SK-N-SH (cell line): ENCODE results near the gene PRMT3. TPM values are rescaled to one million over a fixed set of nuclear protein-coding genes. Genes with fewer than 3 reads are reported as not detected.

Experiments used
- CTCF ChIA-PET: fragments of 300-600, 350-600 bp; formaldehyde crosslinking; extraction: SDS; loops from one replicate; lab custom pipeline; 2021; lab: Yijun Ruan, JAX
- POLR2A ChIA-PET: fragments of 350-600 bp; sonication (Branson Sonifier 250); formaldehyde crosslinking; extraction: SDS; loops from one replicate; lab custom pipeline; 2020; ENCODE audit warnings: antibody characterized with exemption, inconsistent platforms; lab: Yijun Ruan, JAX
- DNase-seq: peaks from one replicate; pipeline ENCODE4 v3.0.0; 2012
- H2AFZ ChIP-seq: fragments of 200-600 bp; sonication (generic); 2 replicates; pipeline ENCODE4 v1.8.1; 2016; ENCODE audit warnings: antibody characterized with exemption, mild to moderate bottlenecking, low read depth
- H3F3A ChIP-seq: fragments of 200-600 bp; sonication (generic); replicated peaks from 2 replicates; pipeline ENCODE3; 2016; ENCODE audit warnings: antibody characterized with exemption, mild to moderate bottlenecking; ENCODE audit not compliant: insufficient read depth
- H3K27ac ChIP-seq, 2 experiments: fragments of 200-500 bp in 1 of 2; fragments of 200-600 bp in 1 of 2; sonication (Bioruptor generic) in 1 of 2; sonication (generic), shearing (Covaris generic) in 1 of 2; 2 replicates each; pipeline versions ENCODE4 v1.5.1 to v1.6.1; 2014 to 2016; ENCODE audit warnings: low read depth in 2 of 2, inconsistent platforms in 1 of 2, low read length in 1 of 2, mild to moderate bottlenecking in 1 of 2, mixed read lengths in 1 of 2
- H3K27me3 ChIP-seq: fragments of 200-600 bp; sonication (generic), shearing (Covaris generic); 2 replicates; pipeline ENCODE4 v1.6.1; 2016; ENCODE audit warnings: mixed run types; ENCODE audit not compliant: insufficient read depth
- H3K36me3 ChIP-seq, 2 experiments: fragments of 200-500 bp in 1 of 2; fragments of 200-600 bp in 1 of 2; sonication (Bioruptor generic) in 1 of 2; sonication (generic) in 1 of 2; replicated peaks in 1 of 2; 2 replicates each; pipeline versions ENCODE3 to v1.5.1; 2014 to 2016; ENCODE audit warnings: low read length in 1 of 2, mild to moderate bottlenecking in 1 of 2; ENCODE audit not compliant: insufficient read depth in 2 of 2, control insufficient read depth in 1 of 2
- H3K4me1 ChIP-seq, 2 experiments: fragments of 200-500 bp in 1 of 2; fragments of 200-600 bp in 1 of 2; sonication (Bioruptor generic) in 1 of 2; sonication (generic), shearing (Covaris generic) in 1 of 2; 2 replicates each; pipeline versions ENCODE4 v1.5.1 to v1.6.1; 2014 to 2016; ENCODE audit warnings: low read depth in 1 of 2, low read length in 1 of 2, mixed run types in 1 of 2; ENCODE audit not compliant: insufficient read depth in 2 of 2, control insufficient read depth in 1 of 2
- H3K4me2 ChIP-seq: fragments of 200-600 bp; sonication (generic), shearing (Covaris generic); 2 replicates; pipeline ENCODE4 v1.6.1; 2017; ENCODE audit warnings: mixed run types
- H3K4me3 ChIP-seq, 2 experiments: fragments of 200-500 bp in 1 of 2; fragments of 200-600 bp in 1 of 2; sonication (Bioruptor generic) in 1 of 2; sonication (generic), shearing (Covaris generic) in 1 of 2; 2 replicates each; pipeline versions ENCODE4 v1.5.1 to v1.8.1; 2014 to 2016; ENCODE audit warnings: low read depth in 2 of 2, inconsistent platforms in 1 of 2, low read length in 1 of 2, mild to moderate bottlenecking in 1 of 2, mixed read lengths in 1 of 2, moderate library complexity in 1 of 2
- H3K79me2 ChIP-seq: fragments of 200-600 bp; sonication (generic); 2 replicates; pipeline ENCODE4 v1.8.1; 2017; ENCODE audit warnings: mild to moderate bottlenecking; ENCODE audit not compliant: insufficient read depth
- H3K9ac ChIP-seq: fragments of 200-600 bp; sonication (generic); 2 replicates; pipeline ENCODE4 v1.6.1; 2017; ENCODE audit warnings: mixed run types
- H3K9me2 ChIP-seq: fragments of 200-600 bp; sonication (generic); 2 replicates; pipeline ENCODE4 v1.6.1; 2017; ENCODE audit warnings: mixed run types
- H3K9me3 ChIP-seq: fragments of 200-600 bp; sonication (generic); 2 replicates; pipeline ENCODE4 v1.6.1; 2017; ENCODE audit warnings: mixed run types, mild to moderate bottlenecking, moderate library complexity
- H4K20me1 ChIP-seq: fragments of 200-600 bp; sonication (generic); 2 replicates; pipeline ENCODE4 v1.6.1; 2017; ENCODE audit warnings: mild to moderate bottlenecking, mixed run types; ENCODE audit not compliant: insufficient read depth
- CHD2 ChIP-seq: fragments of 150-350 bp; IDR thresholded peaks from 2 replicates; pipeline ENCODE4 v1.6.1; 2018; ENCODE audit warnings: low read length; ENCODE audit not compliant: partially characterized antibody
- ELF1 ChIP-seq: IDR thresholded peaks from 2 replicates; pipeline ENCODE4 v1.4.0; 2012
- EP300 ChIP-seq, 2 experiments: IDR thresholded peaks; 2 replicates each; pipeline versions ENCODE4 v1.4.0 to v1.6.1; 2012; ENCODE audit warnings: borderline replicate concordance in 1 of 2, low read depth in 1 of 2, low read length in 1 of 2
- FOSL2 ChIP-seq: IDR thresholded peaks from 2 replicates; pipeline ENCODE4 v1.4.0; 2012; ENCODE audit warnings: low read depth, mild to moderate bottlenecking, moderate library complexity, borderline replicate concordance
- FOXJ3 ChIP-seq: sonication (generic); formaldehyde crosslinking; IDR thresholded peaks from 2 replicates; pipeline ENCODE4 v1.5.1; 2020; ENCODE audit warnings: mild to moderate bottlenecking, missing genetic modification reagents
- GABPA ChIP-seq: IDR thresholded peaks from 2 replicates; pipeline ENCODE4 v1.4.0; 2012; ENCODE audit warnings: low read depth, mild to moderate bottlenecking
- GATA2 ChIP-seq: sonication (generic); formaldehyde crosslinking; IDR thresholded peaks from 2 replicates; pipeline ENCODE4 v1.5.0; 2020; ENCODE audit warnings: mild to moderate bottlenecking, missing genetic modification reagents
- MAX ChIP-seq: IDR thresholded peaks from 2 replicates; pipeline ENCODE4 v1.4.0; 2012; ENCODE audit warnings: low read depth
- MEF2A ChIP-seq: IDR thresholded peaks from 2 replicates; pipeline ENCODE4 v1.4.0; 2012; ENCODE audit warnings: low read depth, borderline replicate concordance
- MXI1 ChIP-seq: IDR thresholded peaks from 2 replicates; pipeline ENCODE4 v1.6.1; 2012; ENCODE audit warnings: mild to moderate bottlenecking, low read depth, low read length, improper control_type of control experiment
- NRF1 ChIP-seq: IDR thresholded peaks from 2 replicates; pipeline ENCODE4 v1.6.1; 2012; ENCODE audit warnings: low read depth, mild to moderate bottlenecking, low read length
- POLR2AphosphoS5 ChIP-seq: IDR thresholded peaks from 2 replicates; pipeline ENCODE4 v1.6.1; 2012; ENCODE audit warnings: low read depth, low read length
- RAD21 ChIP-seq: IDR thresholded peaks from 2 replicates; pipeline ENCODE4 v1.6.1; 2012; ENCODE audit warnings: mild to moderate bottlenecking, low read length
- RCOR1 ChIP-seq: fragments of 150-350 bp; IDR thresholded peaks from 2 replicates; pipeline ENCODE4 v1.6.1; 2017; ENCODE audit warnings: antibody characterized with exemption, low read length
- SIN3A ChIP-seq: IDR thresholded peaks from 2 replicates; pipeline ENCODE4 v1.6.1; 2012; ENCODE audit warnings: low read depth, mild to moderate bottlenecking, low read length, moderate library complexity, borderline replicate concordance
- TAF1 ChIP-seq: IDR thresholded peaks from 2 replicates; pipeline ENCODE4 v1.6.1; 2012; ENCODE audit warnings: low read depth, mild to moderate bottlenecking, low read length, moderate library complexity, borderline replicate concordance
- TEAD4 ChIP-seq: IDR thresholded peaks from 2 replicates; pipeline ENCODE4 v1.4.0; 2012; ENCODE audit warnings: mild to moderate bottlenecking, borderline replicate concordance; ENCODE audit not compliant: insufficient read depth
- USF2 ChIP-seq: fragments of 150-350 bp; IDR thresholded peaks from 2 replicates; pipeline ENCODE4 v1.6.1; 2017; ENCODE audit warnings: antibody characterized with exemption, low read length, low read depth, borderline replicate concordance
- WGBS: methylation state at CpG from one replicate; pipeline ENCODE4 v1.1.6; 2017; ENCODE audit warnings: low lambda C conversion rate; 5-methylcytosine and 5-hydroxymethylcytosine counted together
- polyA plus RNA-seq, 3 experiments: library from polyadenylated mRNA; depleted of rRNA; stranded (reverse); fragments of >200 nt; gene quantifications; 2 replicates each; pipeline ENCODE4 v1.2.3, GENCODE V29; 2012
- TF ChIP-seq, protein P1 (sequence below): IDR thresholded peaks from 2 replicates; pipeline ENCODE4 v1.4.0; 2012; ENCODE audit warnings: low read depth, borderline replicate concordance
- TF ChIP-seq, protein P2 (sequence below): IDR thresholded peaks from 2 replicates; pipeline ENCODE4 v1.6.1; 2012; ENCODE audit warnings: mild to moderate bottlenecking, low read depth, low read length, moderate library complexity

PRMT3 gene
- polyA plus RNA-seq (2012; rRNA removed), result 10.8 and 14.9 TPM in 2 replicates
- 15.6 and 16.9 TPM in 2 replicates for polyA plus RNA-seq (2012; cell fraction: cytosol; rRNA removed)
- 10.5 and 16.3 TPM in 2 replicates for polyA plus RNA-seq (2012; cell fraction: nucleus; rRNA removed)

DNA sequence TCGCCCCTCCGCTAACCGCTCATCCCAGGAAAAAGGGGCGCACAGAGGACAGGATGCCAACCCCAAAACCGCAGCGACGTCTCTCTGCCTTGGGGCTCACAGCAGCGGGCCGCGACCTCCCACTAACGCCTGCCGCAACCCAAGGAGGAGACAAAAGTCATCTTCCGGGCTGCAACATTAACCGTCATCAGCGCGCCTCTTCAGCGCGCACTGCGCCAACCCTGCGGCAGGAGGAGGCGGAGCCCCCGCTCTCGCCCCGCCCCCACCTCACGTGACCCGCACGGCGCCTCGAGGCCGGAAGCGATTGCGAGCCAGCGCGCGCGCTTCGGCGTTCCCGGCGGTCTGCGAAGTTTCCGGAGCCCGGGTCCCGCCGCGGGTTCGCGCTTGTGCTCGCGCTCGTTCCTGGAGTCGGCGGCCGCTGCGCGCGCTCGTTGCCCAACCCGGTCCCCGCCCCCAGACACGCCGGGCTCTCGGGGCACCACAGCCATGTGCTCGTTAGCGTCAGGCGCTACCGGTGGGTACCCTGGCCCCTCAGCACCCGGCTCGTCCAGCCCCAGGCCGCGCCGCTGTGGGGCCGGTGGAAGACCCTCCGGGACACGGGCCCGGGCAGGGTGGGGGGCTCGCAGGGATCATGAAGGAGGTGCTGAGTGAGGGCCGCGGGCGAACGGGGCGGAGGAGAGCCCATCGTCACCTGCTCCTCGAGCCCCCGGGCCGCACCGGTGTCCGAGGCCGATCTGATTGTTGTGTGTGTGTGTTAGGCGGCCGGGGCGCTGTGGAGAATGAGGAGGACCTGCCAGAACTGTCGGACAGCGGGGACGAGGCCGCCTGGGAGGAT, at the start of gene PRMT3:
Gene PRMT3, plus strand, starts transcription at position 456 of the 835 bp plus-strand sequence. Its CDS starts 31 bp downstream, at position 487.
- DNase-seq, result peak; percentile 97
- Histone ChIP-seq H3K27ac (peak within 1 kb of the TSS; percentile 88 to 94), H3K9me2 (no peaks in the 10 kb centered on the region), H3K4me2 (peak within 1 kb of the TSS; percentile 96), H3K9me3 (no peaks in the 10 kb centered on the region), H3K79me2 (peaks cover 13% of the 10 kb centered on the region; the same call in 1 of the 2 replicates), H4K20me1 (no peaks in the 10 kb centered on the region), H3K36me3 (peaks cover 8 to 9% of the 10 kb centered on the region in 2 experiments), H3K9ac (peak within 1 kb of the TSS; percentile 90), H3F3A (no peaks in the 10 kb centered on the region), H3K4me3 (peak within 1 kb of the TSS; percentile 91 to 93), H2AFZ (peak within 1 kb of the TSS; percentile 97), H3K27me3 (no peaks in the 10 kb centered on the region), H3K4me1 (peaks cover 5 to 6% of the 10 kb centered on the region in 2 experiments; a peak in 2 of 4 replicates)
- TF ChIP-seq RCOR1 (no peak; the same call in 1 of the 2 replicates), NRF1 (peak; percentile 31; the same call in 1 of the 2 replicates), POLR2AphosphoS5 (peak; percentile 96), GABPA (peak; percentile 52), MEF2A (no peak), MXI1 (peak; percentile 96), USF2 (peak; percentile 91), SIN3A (0 out of 2 replicates have a peak, but pooled peaks have one; percentile 7), ELF1 (peak; percentile 97), TAF1 (peak; percentile 55; the same call in 1 of the 2 replicates), GATA2 (CRISPR knock-in tag) (peak; percentile 19; the same call in 1 of the 2 replicates), MAX (peak; percentile 94), FOSL2 (no peak), RAD21 (peak; percentile 62; the same call in 1 of the 2 replicates), FOXJ3 (CRISPR knock-in tag) (peak; percentile 78), EP300 (IDR thresholded peaks at IDR 0.05; ENCODE audit: borderline replicate concordance in 1 of 2, low read depth in 1 of 2, low read length in 1 of 2) (0 out of 4 replicates have a peak, but pooled peaks of 1 of the 2 experiments have one; percentile 32), TEAD4 (no peak), CHD2 (peak; percentile 74)
- TF ChIP-seq, protein P1, sequence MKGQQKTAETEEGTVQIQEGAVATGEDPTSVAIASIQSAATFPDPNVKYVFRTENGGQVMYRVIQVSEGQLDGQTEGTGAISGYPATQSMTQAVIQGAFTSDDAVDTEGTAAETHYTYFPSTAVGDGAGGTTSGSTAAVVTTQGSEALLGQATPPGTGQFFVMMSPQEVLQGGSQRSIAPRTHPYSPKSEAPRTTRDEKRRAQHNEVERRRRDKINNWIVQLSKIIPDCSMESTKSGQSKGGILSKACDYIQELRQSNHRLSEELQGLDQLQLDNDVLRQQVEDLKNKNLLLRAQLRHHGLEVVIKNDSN, result peak; percentile 98
- TF ChIP-seq, protein P2, sequence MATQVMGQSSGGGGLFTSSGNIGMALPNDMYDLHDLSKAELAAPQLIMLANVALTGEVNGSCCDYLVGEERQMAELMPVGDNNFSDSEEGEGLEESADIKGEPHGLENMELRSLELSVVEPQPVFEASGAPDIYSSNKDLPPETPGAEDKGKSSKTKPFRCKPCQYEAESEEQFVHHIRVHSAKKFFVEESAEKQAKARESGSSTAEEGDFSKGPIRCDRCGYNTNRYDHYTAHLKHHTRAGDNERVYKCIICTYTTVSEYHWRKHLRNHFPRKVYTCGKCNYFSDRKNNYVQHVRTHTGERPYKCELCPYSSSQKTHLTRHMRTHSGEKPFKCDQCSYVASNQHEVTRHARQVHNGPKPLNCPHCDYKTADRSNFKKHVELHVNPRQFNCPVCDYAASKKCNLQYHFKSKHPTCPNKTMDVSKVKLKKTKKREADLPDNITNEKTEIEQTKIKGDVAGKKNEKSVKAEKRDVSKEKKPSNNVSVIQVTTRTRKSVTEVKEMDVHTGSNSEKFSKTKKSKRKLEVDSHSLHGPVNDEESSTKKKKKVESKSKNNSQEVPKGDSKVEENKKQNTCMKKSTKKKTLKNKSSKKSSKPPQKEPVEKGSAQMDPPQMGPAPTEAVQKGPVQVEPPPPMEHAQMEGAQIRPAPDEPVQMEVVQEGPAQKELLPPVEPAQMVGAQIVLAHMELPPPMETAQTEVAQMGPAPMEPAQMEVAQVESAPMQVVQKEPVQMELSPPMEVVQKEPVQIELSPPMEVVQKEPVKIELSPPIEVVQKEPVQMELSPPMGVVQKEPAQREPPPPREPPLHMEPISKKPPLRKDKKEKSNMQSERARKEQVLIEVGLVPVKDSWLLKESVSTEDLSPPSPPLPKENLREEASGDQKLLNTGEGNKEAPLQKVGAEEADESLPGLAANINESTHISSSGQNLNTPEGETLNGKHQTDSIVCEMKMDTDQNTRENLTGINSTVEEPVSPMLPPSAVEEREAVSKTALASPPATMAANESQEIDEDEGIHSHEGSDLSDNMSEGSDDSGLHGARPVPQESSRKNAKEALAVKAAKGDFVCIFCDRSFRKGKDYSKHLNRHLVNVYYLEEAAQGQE, result no peak; the same call in 1 of the 2 replicates
- POLR2A ChIA-PET, result no interaction called here
- CTCF ChIA-PET, result interaction anchor here (0.6 to 2.3 kb wide), 19 partner anchors 9 to 234 kb away, joined by 3 to 17 read pairs (median 5); no protein-coding TSS in a partner anchor
- WGBS, result 0% methylated on average over 19 of the region's 96 CpGs
